Measurements from ENCODE around the gene MDFI. TPM values are rescaled to one million over a fixed set of nuclear protein-coding genes. Genes with fewer than 3 reads are reported as not detected.

MDFI gene
- total and polyA plus RNA-seq, 5 donors from 2014 or later: not detected

- H3K9me3 Mint-ChIP-seq: no peaks in the 10 kb centered on the region
- DNase-seq (no peak), ATAC-seq (ENCODE audit: low read depth in 2 of 2) (no peak)
- H3K36me3 Mint-ChIP-seq: no peaks in the 10 kb centered on the region
- peak overlapping the region in 1 of 4 donors; percentile 85 for H3K4me3 Mint-ChIP-seq
- Histone ChIP-seq H3K27ac (ENCODE audit: insufficient read depth, low read length, poor library complexity, severe bottlenecking) (no peak overlapping the region), H3K27me3 (ENCODE audit: control insufficient read depth, insufficient read depth, low read length) (no peaks in the 10 kb centered on the region), H3K9me3 (ENCODE audit: control insufficient read depth in 2 of 2, low read length in 2 of 2) (no peaks in the 10 kb centered on the region), H3K36me3 (ENCODE audit: control insufficient read depth, insufficient read depth, low read length) (no peaks in the 10 kb centered on the region), H3K4me3 (ENCODE audit: low read depth, low read length) (no peak overlapping the region), H3K4me1 (ENCODE audit: control insufficient read depth, insufficient read depth, low read length, poor library complexity, severe bottlenecking) (no peaks in the 10 kb centered on the region)
- no peak overlapping the region for H3K27ac Mint-ChIP-seq
- H3K4me1 Mint-ChIP-seq: peaks cover 0 to 7% (median 0%) of the 10 kb centered on the region in 4 donors
- H3K27me3 Mint-ChIP-seq: no peaks in the 10 kb centered on the region
Measured at GRCh38 chr6:41697861-41698781, 59.9 kb downstream of the MDFI start.

GRCh38 chr6:41699063-41699462, 60.8 kb downstream of the MDFI start:
- no peak overlapping the region for H3K4me3 Mint-ChIP-seq
- H3K27ac ChIP-seq (ENCODE audit: insufficient read depth, low read length, poor library complexity, severe bottlenecking): no peak overlapping the region
- H3K36me3 Mint-ChIP-seq: no peaks in the 10 kb centered on the region
- H3K27me3 Mint-ChIP-seq: no peaks in the 10 kb centered on the region
- no peaks in the 10 kb centered on the region for H3K27me3 ChIP-seq (ENCODE audit: control insufficient read depth, insufficient read depth, low read length)
- H3K4me1 ChIP-seq (ENCODE audit: control insufficient read depth, insufficient read depth, low read length, poor library complexity, severe bottlenecking): no peaks in the 10 kb centered on the region
- H3K4me3 ChIP-seq (ENCODE audit: low read depth, low read length): no peak overlapping the region
- no peak for DNase-seq
- H3K9me3 Mint-ChIP-seq: no peaks in the 10 kb centered on the region
- no peak overlapping the region for H3K27ac Mint-ChIP-seq
- H3K36me3 ChIP-seq (ENCODE audit: control insufficient read depth, insufficient read depth, low read length): no peaks in the 10 kb centered on the region
- H3K4me1 Mint-ChIP-seq: peaks cover 0 to 7% (median 2%) of the 10 kb centered on the region in 4 donors
- ATAC-seq (ENCODE audit: low read depth in 2 of 2): no peak
- no peaks in the 10 kb centered on the region for H3K9me3 ChIP-seq (ENCODE audit: control insufficient read depth in 2 of 2, low read length in 2 of 2)

GRCh38 chr6:41700463-41701347, 62.4 kb downstream of the MDFI start:
- DNase-seq (no peak), ATAC-seq (ENCODE audit: low read depth in 2 of 2) (no peak)
- H3K9me3 ChIP-seq (ENCODE audit: control insufficient read depth in 2 of 2, low read length in 2 of 2): no peaks in the 10 kb centered on the region
- Mint-ChIP-seq H3K4me3 (no peak overlapping the region), H3K4me1 (peaks cover 0 to 13% (median 10%) of the 10 kb centered on the region in 4 donors), H3K9me3 (no peaks in the 10 kb centered on the region), H3K27ac (peak overlapping the region in 1 of 3 donors; percentile 5), H3K27me3 (no peaks in the 10 kb centered on the region), H3K36me3 (no peaks in the 10 kb centered on the region)
- H3K36me3 ChIP-seq (ENCODE audit: control insufficient read depth, insufficient read depth, low read length): no peaks in the 10 kb centered on the region
- peaks cover 7% of the 10 kb centered on the region for H3K4me1 ChIP-seq (ENCODE audit: control insufficient read depth, insufficient read depth, low read length, poor library complexity, severe bottlenecking)
- no peaks in the 10 kb centered on the region for H3K27me3 ChIP-seq (ENCODE audit: control insufficient read depth, insufficient read depth, low read length)
- no peak overlapping the region for H3K4me3 ChIP-seq (ENCODE audit: low read depth, low read length)
- no peak overlapping the region for H3K27ac ChIP-seq (ENCODE audit: insufficient read depth, low read length, poor library complexity, severe bottlenecking)

- Mint-ChIP-seq H3K4me3 (no peak overlapping the region), H3K27me3 (no peaks in the 10 kb centered on the region), H3K4me1 (peaks cover 0 to 29% (median 19%) of the 10 kb centered on the region in 4 donors), H3K27ac (peak overlapping the region in 1 of 3 donors; percentile 53), H3K36me3 (no peaks in the 10 kb centered on the region), H3K9me3 (no peaks in the 10 kb centered on the region)
- Histone ChIP-seq H3K27ac (ENCODE audit: insufficient read depth, low read length, poor library complexity, severe bottlenecking) (no peak overlapping the region), H3K4me1 (ENCODE audit: control insufficient read depth, insufficient read depth, low read length, poor library complexity, severe bottlenecking) (peaks cover 22% of the 10 kb centered on the region), H3K27me3 (ENCODE audit: control insufficient read depth, insufficient read depth, low read length) (no peaks in the 10 kb centered on the region), H3K4me3 (ENCODE audit: low read depth, low read length) (no peak overlapping the region), H3K9me3 (ENCODE audit: control insufficient read depth in 2 of 2, low read length in 2 of 2) (no peaks in the 10 kb centered on the region), H3K36me3 (ENCODE audit: control insufficient read depth, insufficient read depth, low read length) (no peaks in the 10 kb centered on the region)
- ATAC-seq (ENCODE audit: low read depth in 2 of 2): no peak
- DNase-seq: no peak
Measured at GRCh38 chr6:41702089-41702745, 63.9 kb downstream of the MDFI start.

- Histone ChIP-seq H3K9me3 (ENCODE audit: control insufficient read depth in 2 of 2, low read length in 2 of 2) (no peaks in the 10 kb centered on the region), H3K4me1 (ENCODE audit: control insufficient read depth, insufficient read depth, low read length, poor library complexity, severe bottlenecking) (peaks cover 29% of the 10 kb centered on the region), H3K36me3 (ENCODE audit: control insufficient read depth, insufficient read depth, low read length) (no peaks in the 10 kb centered on the region), H3K27me3 (ENCODE audit: control insufficient read depth, insufficient read depth, low read length) (no peaks in the 10 kb centered on the region), H3K4me3 (ENCODE audit: low read depth, low read length) (no peak overlapping the region), H3K27ac (ENCODE audit: insufficient read depth, low read length, poor library complexity, severe bottlenecking) (no peak overlapping the region)
- Mint-ChIP-seq H3K27me3 (no peaks in the 10 kb centered on the region), H3K36me3 (no peaks in the 10 kb centered on the region), H3K4me1 (peaks cover 0 to 36% (median 25%) of the 10 kb centered on the region in 4 donors), H3K9me3 (no peaks in the 10 kb centered on the region), H3K4me3 (no peak overlapping the region), H3K27ac (no peak overlapping the region)
- DNase-seq (no peak), ATAC-seq (ENCODE audit: low read depth in 2 of 2) (no peak)
Measured at GRCh38 chr6:41702771-41703494, 64.7 kb downstream of the MDFI start.

Other genes starting within 250 kb of the MDFI start
- gene FOXP4, start 92.1 kb upstream of the MDFI start, total RNA-seq: 9.9 TPM
- gene FOXP4, start 92.1 kb upstream of the MDFI start, polyA plus RNA-seq: under 1 TPM; 0.26 to 0.49 (median 0.33) TPM
- gene TFEB, start 97.1 kb downstream of the MDFI start, total RNA-seq: 26.7 TPM
- 10 to 100 TPM in 1 of 4 donors, 1 to 10 TPM in 3; 8.0 to 11.0 (median 8.7) TPM for gene TFEB, start 97.1 kb downstream of the MDFI start, polyA plus RNA-seq
- gene PGC, start 108.9 kb downstream of the MDFI start, total RNA-seq: not detected
- gene PGC, start 108.9 kb downstream of the MDFI start, polyA plus RNA-seq: not detected
- gene FRS3, start 141.4 kb downstream of the MDFI start, total RNA-seq: 6.4 TPM
- gene FRS3, start 141.4 kb downstream of the MDFI start, polyA plus RNA-seq: 1 to 10 TPM; 1.3 to 1.6 (median 1.4) TPM
- not detected for gene PRICKLE4, start 142.3 kb downstream of the MDFI start, total RNA-seq
- not detected for gene PRICKLE4, start 142.3 kb downstream of the MDFI start, polyA plus RNA-seq
- gene TOMM6, start 149.2 kb downstream of the MDFI start, total RNA-seq: 102 TPM
- 100 to 1,000 TPM; 315 to 364 (median 362) TPM for gene TOMM6, start 149.2 kb downstream of the MDFI start, polyA plus RNA-seq